Lung (tissue), 12 donors: Measurements from ENCODE around the gene RHEB. TPM values are rescaled to one million over a fixed set of nuclear protein-coding genes. Genes with fewer than 3 reads are reported as not detected.

Experiments
- ATAC-seq: fragments of 200-7000 bp; cut with Tn5 transposase; one replicate; pipeline ENCODE4 v1.9.1; 2020; ENCODE audit warnings: moderate number of reproducible peaks; ENCODE audit not compliant: insufficient read depth, low FRiP score
- DNase-seq, 3 donors: peaks; one replicate each; pipeline ENCODE4 v3.0.0-alpha.2; 2013 to 2017
- H3K27ac ChIP-seq, 2 donors: one replicate each; pipeline ENCODE4 v1.5.1; 2013; ENCODE audit warnings: mild to moderate bottlenecking in 2 of 2, moderate library complexity in 2 of 2, control low read depth in 1 of 2, inconsistent platforms in 1 of 2, low read depth in 1 of 2, low read length in 1 of 2
- H3K27me3 ChIP-seq, 3 donors: one replicate each; pipeline ENCODE4 v1.5.1; 2013; ENCODE audit warnings: low read length in 2 of 3; ENCODE audit not compliant: control insufficient read depth in 3 of 3, insufficient read depth in 3 of 3
- H3K36me3 ChIP-seq, 4 donors: one replicate each; pipeline ENCODE4 v1.5.1; 2013; ENCODE audit warnings: low read length in 4 of 4, mild to moderate bottlenecking in 1 of 4, moderate library complexity in 1 of 4; ENCODE audit not compliant: control insufficient read depth in 4 of 4, insufficient read depth in 4 of 4
- H3K4me1 ChIP-seq, 5 donors: one replicate each; pipeline ENCODE4 v1.5.1; 2013; ENCODE audit warnings: low read length in 5 of 5, mild to moderate bottlenecking in 2 of 5, moderate library complexity in 1 of 5; ENCODE audit not compliant: control insufficient read depth in 5 of 5, insufficient read depth in 5 of 5
- H3K4me3 ChIP-seq: one replicate; pipeline ENCODE4 v1.5.1; 2013; ENCODE audit warnings: mild to moderate bottlenecking, control low read depth, moderate library complexity
- H3K9ac ChIP-seq, 2 donors: one replicate each; pipeline ENCODE4 v1.5.1; 2013; ENCODE audit warnings: low read length in 2 of 2, control low read depth in 1 of 2; ENCODE audit not compliant: insufficient read depth in 1 of 2
- H3K9me3 ChIP-seq, 4 donors: one replicate each; pipeline ENCODE4 v1.5.1; 2013; ENCODE audit warnings: low read length in 3 of 4, mild to moderate bottlenecking in 1 of 4, moderate library complexity in 1 of 4; ENCODE audit not compliant: control insufficient read depth in 4 of 4, insufficient read depth in 3 of 4
- CTCF ChIP-seq: IDR thresholded peaks from 2 replicates; pipeline ENCODE4 v1.5.1; 2012; ENCODE audit warnings: mild to moderate bottlenecking; ENCODE audit errors: control extremely low read depth, extremely low read depth
- WGBS, 2 donors: extraction: QIAGEN DNeasy Blood & Tissue Kit; methylation state at CpG; one replicate each; pipeline ENCODE4 v1.1.7; 2013; 5-methylcytosine and 5-hydroxymethylcytosine counted together
- polyA plus RNA-seq, 2 donors: library from polyadenylated mRNA; stranded (reverse); fragments of 200-250 nt; gene quantifications; one replicate each; pipeline ENCODE4 v1.2.1, GENCODE V29; 2013
- total RNA-seq, 2 donors: library from RNA; depleted of rRNA in 1 of 2; stranded (reverse); fragments of >200 nt in 1 of 2; gene quantifications; one replicate each; pipeline ENCODE4 v1.2.1, GENCODE V29; 2014 to 2021
- donor health status: control.
- donor health status: control.
- donor health status: Bipolar disorder and iron deficiency.
- donor health status: healthy.
- donor health status: DM: yes; HTN: yes; CAD: no.

RHEB gene
- total and polyA plus RNA-seq, 4 donors = 65.6 to 117 (median 83.8) TPM

GRCh38 chr7:151550656-151551286 is 31.1 kb upstream of the RHEB start:
- H3K9me3 ChIP-seq = no peaks in the 10 kb centered on the region
- peaks cover 0 to 10% (median 4%) of the 10 kb centered on the region in 5 donors for H3K4me1 ChIP-seq
- no peak overlapping the region for H3K4me3 ChIP-seq
- peak; percentile 86 to 95 (median 93) for DNase-seq
- H3K27ac ChIP-seq = no peak overlapping the region
- ATAC-seq = peak; percentile 42
- no peak for TF ChIP-seq CTCF
- H3K27me3 ChIP-seq = peaks cover 0 to 14% (median 8%) of the 10 kb centered on the region in 3 donors
- WGBS, 2 donors = 11 to 12% methylated on average over 3 of the region's 3 CpGs
- H3K36me3 ChIP-seq = no peaks in the 10 kb centered on the region
- no peak overlapping the region for H3K9ac ChIP-seq

GRCh38 chr7:151549644-151550043 is 29.9 kb upstream of the RHEB start:
- Histone ChIP-seq H3K27me3 (peaks cover 0 to 16% (median 10%) of the 10 kb centered on the region in 3 donors), H3K27ac (no peak overlapping the region), H3K36me3 (no peaks in the 10 kb centered on the region), H3K9me3 (no peaks in the 10 kb centered on the region), H3K4me3 (no peak overlapping the region), H3K9ac (no peak overlapping the region), H3K4me1 (peaks cover 0 to 10% (median 4%) of the 10 kb centered on the region in 5 donors)
- 95 to 97% methylated on average over 6 of the region's 6 CpGs for WGBS, 2 donors
- ATAC-seq (no peak), DNase-seq (no peak)
- TF ChIP-seq CTCF = no peak

DNA sequence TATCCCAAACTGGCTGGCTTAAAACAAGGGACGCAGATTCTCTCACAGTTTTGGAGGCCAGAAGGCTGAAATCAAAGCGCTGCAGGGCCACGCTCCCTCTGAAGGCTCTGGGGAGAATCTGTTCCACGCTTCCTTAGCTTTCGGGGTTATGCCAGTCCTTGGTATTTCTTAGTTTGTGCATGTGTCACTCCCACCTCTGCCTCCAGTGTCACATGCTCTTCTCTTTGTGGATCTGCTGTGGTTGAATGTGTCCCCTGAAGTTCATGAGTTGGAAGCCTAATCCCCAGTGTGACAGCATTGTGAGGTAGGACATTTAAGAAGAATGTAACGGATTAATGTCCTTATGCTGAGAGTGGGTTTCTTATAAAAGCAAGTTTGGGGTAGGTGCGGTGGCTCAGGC is 29.4 kb upstream of the RHEB start:
- H3K27me3 ChIP-seq = peaks cover 0 to 16% (median 14%) of the 10 kb centered on the region in 3 donors
- TF ChIP-seq CTCF = no peak
- no peaks in the 10 kb centered on the region for H3K9me3 ChIP-seq
- no peak for ATAC-seq
- H3K36me3 ChIP-seq = no peaks in the 10 kb centered on the region
- peaks cover 0 to 10% (median 4%) of the 10 kb centered on the region in 5 donors for H3K4me1 ChIP-seq
- 97 to 98% methylated on average over 7 of the region's 7 CpGs for WGBS, 2 donors
- no peak overlapping the region for H3K27ac ChIP-seq
- no peak overlapping the region for H3K9ac ChIP-seq
- DNase-seq = no peak
- H3K4me3 ChIP-seq = no peak overlapping the region

DNA sequence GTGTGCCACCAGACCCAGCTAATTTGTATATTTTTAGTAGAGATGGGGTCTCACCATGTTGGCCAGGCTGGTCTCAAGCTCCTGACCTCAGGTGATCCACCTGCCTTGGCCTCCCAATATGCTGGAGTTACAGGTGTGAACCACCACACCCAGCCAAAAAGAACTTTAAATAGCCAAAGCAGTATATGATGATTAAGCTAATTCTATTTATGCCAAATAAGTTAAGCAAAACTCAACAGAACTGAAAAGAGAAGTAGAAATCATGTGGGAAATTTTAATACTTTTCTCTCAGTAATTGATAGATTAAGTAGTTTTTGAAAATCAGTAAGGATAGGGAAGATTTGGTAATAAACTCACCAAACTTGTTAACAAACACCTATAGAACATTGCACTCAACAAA is 24.5 kb upstream of the RHEB start:
- TF ChIP-seq CTCF = no peak
- ATAC-seq = no peak
- H3K9ac ChIP-seq = no peak overlapping the region

More for the DNA sequence above, 24.5 kb upstream of the RHEB start:
- no peak overlapping the region for H3K4me3 ChIP-seq
- H3K36me3 ChIP-seq = no peaks in the 10 kb centered on the region
- no peaks in the 10 kb centered on the region for H3K9me3 ChIP-seq
- no peaks in the 10 kb centered on the region for H3K4me1 ChIP-seq
- no peak for DNase-seq
- H3K27ac ChIP-seq = no peak overlapping the region
- peaks cover 0 to 18% (median 14%) of the 10 kb centered on the region in 3 donors for H3K27me3 ChIP-seq
